Ovary (tissue), 9 donors: ENCODE data around the gene ARHGAP45. TPM values are rescaled to one million over a fixed set of nuclear protein-coding genes. Genes with fewer than 3 reads are reported as not detected.

Experiments
- DNase-seq, 5 donors: peaks; one replicate each; pipeline ENCODE4 v3.0.0-alpha.2; 2019 to 2020
- H3K27ac ChIP-seq, 2 donors: fragments of 200-600 bp; one replicate each; pipeline versions ENCODE4 v1.5.1 to v1.8.0; 2019 to 2022
- H3K27me3 ChIP-seq: fragments of 200-600 bp; one replicate; pipeline ENCODE4 v1.8.0; 2022
- H3K36me3 ChIP-seq: fragments of 200-600 bp; sonication (generic); one replicate; pipeline ENCODE4 v1.5.1; 2019
- H3K4me1 ChIP-seq: one replicate; pipeline ENCODE4 v1.8.1; 2013; ENCODE audit warnings: mild to moderate bottlenecking, moderate library complexity; ENCODE audit not compliant: insufficient read depth
- H3K4me3 ChIP-seq: fragments of 200-600 bp; sonication (generic); one replicate; pipeline ENCODE4 v1.5.1; 2017
- H3K9me3 ChIP-seq, 2 donors: fragments of 200-600 bp in 1 of 2; sonication (generic) in 1 of 2; one replicate each; pipeline versions ENCODE4 v1.5.1 to v1.8.1; 2013 to 2019; ENCODE audit warnings: mild to moderate bottlenecking in 1 of 2, moderate library complexity in 1 of 2
- CTCF ChIP-seq, 3 donors: fragments of 450-650 bp in 2 of 3; fragments of 200-600 bp in 1 of 3; IDR thresholded peaks; one replicate each; pipeline versions ENCODE4 v1.5.1 to v1.8.0; 2016 to 2022; ENCODE audit warnings: antibody characterized with exemption in 3 of 3, mild to moderate bottlenecking in 1 of 3
- EP300 ChIP-seq: sonication (generic); formaldehyde crosslinking; IDR thresholded peaks from one replicate; pipeline ENCODE4 v1.6.1; 2017; ENCODE audit warnings: antibody characterized with exemption
- POLR2A ChIP-seq: fragments of 450-650 bp; IDR thresholded peaks from one replicate; pipeline ENCODE4 v1.6.1; 2017; ENCODE audit warnings: antibody characterized with exemption, mild to moderate bottlenecking, moderate library complexity
- WGBS, 3 donors: extraction: QIAGEN DNeasy Blood & Tissue Kit in 1 of 3; methylation state at CpG; one replicate each; pipeline versions ENCODE4 v1.1.5 to v1.1.7; 2013 to 2017; 5-methylcytosine and 5-hydroxymethylcytosine counted together
- intact Hi-C, 4 donors: fragments of 100-400 bp; cut with DNase I; formaldehyde crosslinking; loops; one replicate each; pipeline versions ENCODE4 v1.11.0 to v1.15.1; 2022 to 2023
- polyA plus RNA-seq, 2 donors: library from polyadenylated mRNA; stranded (reverse); fragments of 200-250 nt in 1 of 2; fragments of 350-450 nt in 1 of 2; fragmentation: Illumina TruSeq in 1 of 2; extraction: RNeasy Lipid Tissue Mini Kit (QIAGEN cat#74804) in 1 of 2; gene quantifications; one replicate each; pipeline ENCODE4 v1.2.3, GENCODE V29; 2013 to 2014
- total RNA-seq, 7 donors: library from RNA; depleted of rRNA in 2 of 7; stranded (reverse); fragments of >200 nt in 2 of 7; fragmentation: NEBNext Ultra II Directional in 3 of 7; extraction: Animal tissue kit (Norgen Biotek cat#: 25700) in 3 of 7; gene quantifications; one replicate each; pipeline versions ENCODE4 v1.1.0 to v1.2.4, GENCODE V29; 2016 to 2023
- donor health status: DM: no; HTN: no; CAD: no; lungs with moderate emphysema.
- donor health status: DM: no; HTN: no; CAD: no.
- donor health status: Bipolar disorder and iron deficiency.
- donor health status: DM: yes; HTN: yes; CAD: no.
- donor health status: DM: no; HTN: no; CAD: no.
- donor health status: DM: yes; HTN: yes; CAD: no.

Gene ARHGAP45
- total and polyA plus RNA-seq, 9 donors, result 1.0 to 10.6 (median 7.0) TPM

- no peaks in the 10 kb centered on the region for H3K4me1 ChIP-seq
- peaks cover 20% of the 10 kb centered on the region for H3K27me3 ChIP-seq
- H3K36me3 ChIP-seq, result no peaks in the 10 kb centered on the region
- intact Hi-C loops, result no loop called here
- no peak for TF ChIP-seq EP300
- no peak for TF ChIP-seq POLR2A
- TF ChIP-seq CTCF (IDR thresholded peaks at IDR 0.05), result no peak
- H3K27ac ChIP-seq, result no peak overlapping the region
- H3K4me3 ChIP-seq, result no peak overlapping the region
- DNase-seq, result no peak
- H3K9me3 ChIP-seq, result no peaks in the 10 kb centered on the region
- 5 to 10% (median 6%) methylated on average over 20 to 21 of the region's 21 CpGs for WGBS, 3 donors
Observed at GRCh38 chr19:1070576-1070930, 3.6 kb downstream of the ARHGAP45 start.

- WGBS, 3 donors, result 1 to 10% (median 1%) methylated on average over 41 to 99 of the region's 99 CpGs
- no peaks in the 10 kb centered on the region for H3K4me1 ChIP-seq
- H3K4me3 ChIP-seq, result no peak overlapping the region
- no peak overlapping the region for H3K27ac ChIP-seq
- TF ChIP-seq CTCF (IDR thresholded peaks at IDR 0.05) (no peak), POLR2A (no peak), EP300 (no peak)
- peaks cover 20% of the 10 kb centered on the region for H3K27me3 ChIP-seq
- intact Hi-C loops, result no loop called here
- no peaks in the 10 kb centered on the region for H3K9me3 ChIP-seq
- DNase-seq, result peak in 2 of 5 donors; percentile 36 to 49
- H3K36me3 ChIP-seq, result no peaks in the 10 kb centered on the region
Observed at GRCh38 chr19:1070931-1071791, 4.2 kb downstream of the ARHGAP45 start.

GRCh38 chr19:1072371-1073015 lies 5.5 kb downstream of the ARHGAP45 start:
- TF ChIP-seq EP300 (no peak), CTCF (IDR thresholded peaks at IDR 0.05) (no peak), POLR2A (no peak)
- intact Hi-C loops, result no loop called here
- WGBS, 3 donors, result 75 to 81% (median 80%) methylated on average over 11 of the region's 11 CpGs
- Histone ChIP-seq H3K4me3 (no peak overlapping the region), H3K27me3 (peaks cover 10% of the 10 kb centered on the region), H3K36me3 (no peaks in the 10 kb centered on the region), H3K4me1 (no peaks in the 10 kb centered on the region), H3K27ac (no peak overlapping the region), H3K9me3 (no peaks in the 10 kb centered on the region)
- DNase-seq, result no peak

- intact Hi-C loops, result no loop called here
- peaks cover 8% of the 10 kb centered on the region for H3K27me3 ChIP-seq
- peak in 1 of 5 donors; percentile 22 for DNase-seq
Observed at GRCh38 chr19:1073063-1073955, 6.3 kb downstream of the ARHGAP45 start.

More at GRCh38 chr19:1073063-1073955, 6.3 kb downstream of the ARHGAP45 start:
- Histone ChIP-seq H3K9me3 (no peaks in the 10 kb centered on the region), H3K4me3 (no peak overlapping the region), H3K36me3 (no peaks in the 10 kb centered on the region), H3K27ac (no peak overlapping the region), H3K4me1 (no peaks in the 10 kb centered on the region)
- 86 to 92% (median 89%) methylated on average over 30 of the region's 30 CpGs for WGBS, 3 donors
- TF ChIP-seq POLR2A (no peak), CTCF (IDR thresholded peaks at IDR 0.05) (no peak), EP300 (no peak)
